SK-N-MC (cell line): ENCODE measurements around the gene OR10C1.
"Not testable (repeated sequence)": the region's sequence is repeated elsewhere in the genome, so short reads cannot be mapped to it uniquely, and the experiment has no call there.

Experiments
- DNase-seq: peaks from one replicate; pipeline ENCODE4 v3.0.0-alpha.2; 2011; ENCODE audit warnings: low read depth, low spot score
- H3K27ac ChIP-seq: fragments of 200-600 bp; sonication (generic); 2 replicates; pipeline ENCODE4 v1.5.1; 2016; ENCODE audit warnings: mixed run types
- H3K36me3 ChIP-seq: fragments of 200-600 bp; sonication (generic); 2 replicates; pipeline ENCODE4 v1.6.1; 2017; ENCODE audit warnings: antibody characterized with exemption, low read length, mixed read lengths; ENCODE audit not compliant: insufficient read depth
- H3K4me3 ChIP-seq: fragments of 200-600 bp; sonication (generic); 2 replicates; pipeline ENCODE4 v1.5.1; 2016
- H3K9ac ChIP-seq: fragments of 200-600 bp; sonication (generic); 2 replicates; pipeline ENCODE4 v1.8.0; 2017; ENCODE audit warnings: mixed run types, mixed read lengths; ENCODE audit not compliant: insufficient read length
- H3K9me3 ChIP-seq: fragments of 200-600 bp; sonication (generic); 2 replicates; pipeline ENCODE4 v1.6.1; 2017; ENCODE audit warnings: low read depth, mild to moderate bottlenecking, antibody characterized with exemption, low read length, moderate library complexity, mixed read lengths
- EZH2 ChIP-seq: fragments of 200-600 bp; sonication (generic); IDR thresholded peaks from one replicate; pipeline ENCODE4 v1.6.1; 2017; ENCODE audit warnings: antibody characterized with exemption
- FOXP2 ChIP-seq: optimal IDR thresholded peaks from 2 replicates; pipeline ENCODE3; 2011; ENCODE audit warnings: mild to moderate bottlenecking, moderate library complexity; ENCODE audit not compliant: insufficient read depth; ENCODE audit errors: extremely low read length, control extremely low read depth
- POLR2AphosphoS5 ChIP-seq: IDR thresholded peaks from 2 replicates; pipeline ENCODE4 v1.6.1; 2012; ENCODE audit warnings: mild to moderate bottlenecking, low read depth, low read length, borderline replicate concordance

The OR10C1 gene

GRCh38 chr6:29426654-29427053, 12.5 kb upstream of the OR10C1 start:
- H3K27ac ChIP-seq = no peak overlapping the region
- H3K4me3 ChIP-seq = no peak overlapping the region
- TF ChIP-seq FOXP2 = no peak
- no peak for TF ChIP-seq EZH2
- no peak for TF ChIP-seq POLR2AphosphoS5
- no peaks in the 10 kb centered on the region for H3K9me3 ChIP-seq
- DNase-seq = no peak
- H3K9ac ChIP-seq = no peak overlapping the region
- no peaks in the 10 kb centered on the region for H3K36me3 ChIP-seq

- not testable (repeated sequence) for H3K36me3 ChIP-seq, DNase-seq, H3K9me3 ChIP-seq, H3K27ac ChIP-seq, H3K9ac ChIP-seq, H3K4me3 ChIP-seq
Measured at GRCh38 chr6:29436730-29437129, 2.4 kb upstream of the OR10C1 start.

- Histone ChIP-seq H3K36me3 (no peaks in the 10 kb centered on the region), H3K4me3 (no peak overlapping the region), H3K27ac (no peak overlapping the region), H3K9ac (no peak overlapping the region), H3K9me3 (no peaks in the 10 kb centered on the region)
- TF ChIP-seq POLR2AphosphoS5 (no peak), EZH2 (no peak), FOXP2 (no peak)
- no peak for DNase-seq
Measured at GRCh38 chr6:29442719-29443118, 3.6 kb downstream of the OR10C1 start.

GRCh38 chr6:29444031-29444430, 4.9 kb downstream of the OR10C1 start:
- not testable (repeated sequence) for H3K4me3 ChIP-seq

GRCh38 chr6:29447670-29448069, 8.6 kb downstream of the OR10C1 start:
- Histone ChIP-seq H3K36me3 (no peaks in the 10 kb centered on the region), H3K9ac (no peak overlapping the region), H3K4me3 (no peak overlapping the region), H3K9me3 (no peaks in the 10 kb centered on the region), H3K27ac (no peak overlapping the region)
- DNase-seq = no peak
- TF ChIP-seq POLR2AphosphoS5 (no peak), EZH2 (no peak), FOXP2 (no peak)

More at GRCh38 chr6:29444031-29444430, 4.9 kb downstream of the OR10C1 start:
- not testable (repeated sequence) for H3K27ac ChIP-seq, DNase-seq, H3K36me3 ChIP-seq, H3K9me3 ChIP-seq, H3K9ac ChIP-seq

- Histone ChIP-seq H3K9ac (no peak overlapping the region), H3K4me3 (no peak overlapping the region), H3K9me3 (no peaks in the 10 kb centered on the region), H3K36me3 (no peaks in the 10 kb centered on the region), H3K27ac (no peak overlapping the region)
- no peak for TF ChIP-seq EZH2
- no peak for TF ChIP-seq FOXP2
- DNase-seq = no peak
Measured at GRCh38 chr6:29451471-29452193, 12.5 kb downstream of the OR10C1 start.

GRCh38 chr6:29456971-29457370, 17.9 kb downstream of the OR10C1 start, which contains the start of the genes OR11A1 and OR2H1:
TSS of gene OR11A1 (minus strand) at chr6:29457071. CDS start at chr6:29427641, 29,430 bp downstream.
TSS of gene OR2H1 (plus strand) at chr6:29457155. CDS start at chr6:29461770, 4,615 bp downstream.
- TF ChIP-seq EZH2 (no peak), FOXP2 (no peak), POLR2AphosphoS5 (no peak)
- H3K9ac ChIP-seq = no peak within 1 kb of the TSS
- H3K36me3 ChIP-seq = no peaks in the 10 kb centered on the region
- no peak for DNase-seq
- H3K27ac ChIP-seq = no peak within 1 kb of the TSS
- H3K4me3 ChIP-seq = no peak within 1 kb of the TSS
- H3K9me3 ChIP-seq = no peaks in the 10 kb centered on the region

GRCh38 chr6:29461021-29461814, 22.1 kb downstream of the OR10C1 start:
- TF ChIP-seq POLR2AphosphoS5 (no peak), FOXP2 (no peak), EZH2 (no peak)
- H3K27ac ChIP-seq = no peak overlapping the region
- no peak for DNase-seq
- no peak overlapping the region for H3K9ac ChIP-seq
- H3K9me3 ChIP-seq = no peaks in the 10 kb centered on the region
- H3K36me3 ChIP-seq = no peaks in the 10 kb centered on the region
- H3K4me3 ChIP-seq = no peak overlapping the region

GRCh38 chr6:29462022-29462421, 22.9 kb downstream of the OR10C1 start:
- DNase-seq = no peak
- Histone ChIP-seq H3K36me3 (no peaks in the 10 kb centered on the region), H3K9ac (no peak overlapping the region), H3K9me3 (no peaks in the 10 kb centered on the region), H3K27ac (no peak overlapping the region), H3K4me3 (no peak overlapping the region)
- TF ChIP-seq FOXP2 = no peak
- TF ChIP-seq POLR2AphosphoS5 = no peak
- TF ChIP-seq EZH2 = no peak
